ENCODE results near the gene RPL7A.
"Not testable (repeated sequence)": the region's sequence is repeated elsewhere in the genome, so short reads cannot be mapped to it uniquely, and the experiment has no call there.

RPL7A gene

GRCh38 chr9:133329306-133330156 is 18.5 kb upstream of the RPL7A start:
- not testable (repeated sequence) for DNase-seq

- DNase-seq = no peak
These were observed 16.8 kb upstream of the RPL7A start for GRCh38 chr9:133331221-133331620.

- DNase-seq = no peak
These were observed 16.2 kb upstream of the RPL7A start for GRCh38 chr9:133331641-133332380.

GRCh38 chr9:133332381-133332730 is 15.7 kb upstream of the RPL7A start:
- no peak for DNase-seq

GRCh38 chr9:133333011-133333410 is 15.0 kb upstream of the RPL7A start:
- DNase-seq = no peak

- DNase-seq = no peak
These were observed 14.5 kb upstream of the RPL7A start for GRCh38 chr9:133333566-133333965.

- no peak for DNase-seq
These were observed 13.9 kb upstream of the RPL7A start for GRCh38 chr9:133334161-133334560.

GRCh38 chr9:133334888-133335287 is 13.1 kb upstream of the RPL7A start:
- not testable (repeated sequence) for DNase-seq

GRCh38 chr9:133335924-133336811 is 11.8 kb upstream of the RPL7A start, which contains the start of gene SURF6:
SURF6 (minus strand) TSS chr9:133336188; CDS start chr9:133336132, 56 bp downstream.
- peak; percentile 95 for DNase-seq

GRCh38 chr9:133339641-133340040 is 8.4 kb upstream of the RPL7A start:
- no peak for DNase-seq

- no peak for DNase-seq
These were observed 7.8 kb upstream of the RPL7A start for GRCh38 chr9:133340256-133340655.

GRCh38 chr9:133340916-133341315 is 7.1 kb upstream of the RPL7A start:
- no peak for DNase-seq

GRCh38 chr9:133341369-133342068 is 6.5 kb upstream of the RPL7A start:
- DNase-seq = no peak

GRCh38 chr9:133342069-133342406 is 6.0 kb upstream of the RPL7A start:
- no peak for DNase-seq

- no peak for DNase-seq
These were observed 5.4 kb upstream of the RPL7A start for GRCh38 chr9:133342570-133342969.

GRCh38 chr9:133344071-133344470 is 3.9 kb upstream of the RPL7A start:
- no peak for DNase-seq

- no peak for DNase-seq
These were observed 3.0 kb upstream of the RPL7A start for GRCh38 chr9:133344979-133345378.

- no peak for DNase-seq
These were observed 2.4 kb upstream of the RPL7A start for GRCh38 chr9:133345596-133345995.

GRCh38 chr9:133346021-133346785 is 1.8 kb upstream of the RPL7A start:
- no peak for DNase-seq

GRCh38 chr9:133347515-133347984 is 468 bp upstream of the RPL7A start:
- DNase-seq = no peak

GRCh38 chr9:133348718-133349573 is 928 bp downstream of the RPL7A start:
- no peak for DNase-seq
